SK-N-SH treated with all-trans-retinoic acid at 6 μM for 48 hours (cell line): ENCODE data around the gene UBE4B.

ENCODE experiments used
- ARNTL ChIP-seq: fragments of 450-650 bp; formaldehyde crosslinking; IDR thresholded peaks from 2 replicates; pipeline ENCODE4 v1.5.0; 2020; ENCODE audit warnings: low read depth, mild to moderate bottlenecking, moderate library complexity, borderline replicate concordance
- CSDC2 ChIP-seq: fragments of 250-450 bp; sonication (Bioruptor Pico); IDR thresholded peaks from 2 replicates; pipeline ENCODE4 v1.5.0; 2020; ENCODE audit warnings: mild to moderate bottlenecking, moderate library complexity
- ESRRG ChIP-seq: fragments of 250-450 bp; sonication (Bioruptor Pico); IDR thresholded peaks from 2 replicates; pipeline ENCODE4 v1.6.1; 2021; ENCODE audit warnings: mild to moderate bottlenecking
- GLIS3 ChIP-seq: fragments of 250-450 bp; sonication (Bioruptor Pico); IDR thresholded peaks from 2 replicates; pipeline ENCODE4 v1.5.0; 2020; ENCODE audit warnings: mild to moderate bottlenecking, moderate library complexity
- ISL1 ChIP-seq: fragments of 250-450 bp; sonication (Bioruptor Pico); IDR thresholded peaks from 2 replicates; pipeline ENCODE4 v2.1.2; 2022; ENCODE audit warnings: mild to moderate bottlenecking, moderate library complexity
- OSR1 ChIP-seq: fragments of 250-450 bp; sonication (Bioruptor Pico); IDR thresholded peaks from 2 replicates; pipeline ENCODE4 v1.8.0; 2022; ENCODE audit warnings: moderate library complexity, mild to moderate bottlenecking, inconsistent platforms
- PPARA ChIP-seq: fragments of 250-450 bp; sonication (Bioruptor Pico); IDR thresholded peaks from 2 replicates; pipeline ENCODE4 v1.5.0; 2020; ENCODE audit warnings: mild to moderate bottlenecking, borderline replicate concordance
- SNAI2 ChIP-seq: fragments of 250-450 bp; sonication (Bioruptor Pico); IDR thresholded peaks from 2 replicates; pipeline ENCODE4 v1.5.0; 2020; ENCODE audit warnings: mild to moderate bottlenecking, moderate library complexity
- TCF4 ChIP-seq: fragments of 250-450 bp; sonication (Bioruptor Pico); IDR thresholded peaks from 2 replicates; pipeline ENCODE4 v1.8.0; 2021; ENCODE audit warnings: mild to moderate bottlenecking, moderate library complexity, borderline replicate concordance
- ZFP30 ChIP-seq: fragments of 450-650 bp; formaldehyde crosslinking; IDR thresholded peaks from 2 replicates; pipeline ENCODE4 v1.5.0; 2022; ENCODE audit warnings: mild to moderate bottlenecking, moderate library complexity
- ZNF70 ChIP-seq: fragments of 450-650 bp; formaldehyde crosslinking; IDR thresholded peaks from 2 replicates; pipeline ENCODE4 v1.5.0; 2020; ENCODE audit warnings: mild to moderate bottlenecking, moderate library complexity
- ZNF8 ChIP-seq: fragments of 450-650 bp; formaldehyde crosslinking; IDR thresholded peaks from 2 replicates; pipeline ENCODE4 v1.5.0; 2020; ENCODE audit warnings: mild to moderate bottlenecking, moderate library complexity
- TF ChIP-seq, protein P1 (sequence below): fragments of 250-450 bp; sonication (Bioruptor Pico); IDR thresholded peaks from 2 replicates; pipeline ENCODE4 v1.8.0; 2020; ENCODE audit warnings: mild to moderate bottlenecking, moderate library complexity, borderline replicate concordance
- TF ChIP-seq, protein P2 (sequence below): fragments of 250-450 bp; sonication (Bioruptor Pico); IDR thresholded peaks from 2 replicates; pipeline ENCODE4 v1.5.1; 2020; ENCODE audit warnings: low read depth, mild to moderate bottlenecking, moderate library complexity

DNA sequence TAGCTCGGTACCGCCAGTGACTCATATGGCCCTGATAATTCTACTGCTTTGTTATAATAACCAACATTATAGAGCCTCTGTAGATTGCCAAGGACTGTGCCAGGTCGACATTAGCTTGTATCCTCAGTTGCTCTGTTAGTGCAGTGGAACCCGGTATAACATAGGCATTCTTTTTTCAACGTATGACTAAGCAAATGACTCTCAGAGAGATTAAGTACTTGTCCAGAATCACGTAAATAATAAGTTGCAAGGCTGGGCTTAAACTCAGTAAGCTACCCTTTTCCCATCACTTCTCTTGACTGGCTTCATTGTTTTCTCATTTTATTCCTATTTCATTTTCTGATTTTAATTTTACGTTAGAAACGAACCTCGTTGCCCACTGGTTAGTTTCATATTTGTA lies 85.1 kb downstream of the UBE4B start:
- TF ChIP-seq ARNTL (CRISPR knock-in tag), result no peak
- TF ChIP-seq ISL1 (CRISPR knock-in tag), result no peak
- TF ChIP-seq CSDC2 (CRISPR knock-in tag), result no peak
- TF ChIP-seq SNAI2 (CRISPR knock-in tag), result no peak
- TF ChIP-seq ESRRG, result no peak
- TF ChIP-seq, protein P1, sequence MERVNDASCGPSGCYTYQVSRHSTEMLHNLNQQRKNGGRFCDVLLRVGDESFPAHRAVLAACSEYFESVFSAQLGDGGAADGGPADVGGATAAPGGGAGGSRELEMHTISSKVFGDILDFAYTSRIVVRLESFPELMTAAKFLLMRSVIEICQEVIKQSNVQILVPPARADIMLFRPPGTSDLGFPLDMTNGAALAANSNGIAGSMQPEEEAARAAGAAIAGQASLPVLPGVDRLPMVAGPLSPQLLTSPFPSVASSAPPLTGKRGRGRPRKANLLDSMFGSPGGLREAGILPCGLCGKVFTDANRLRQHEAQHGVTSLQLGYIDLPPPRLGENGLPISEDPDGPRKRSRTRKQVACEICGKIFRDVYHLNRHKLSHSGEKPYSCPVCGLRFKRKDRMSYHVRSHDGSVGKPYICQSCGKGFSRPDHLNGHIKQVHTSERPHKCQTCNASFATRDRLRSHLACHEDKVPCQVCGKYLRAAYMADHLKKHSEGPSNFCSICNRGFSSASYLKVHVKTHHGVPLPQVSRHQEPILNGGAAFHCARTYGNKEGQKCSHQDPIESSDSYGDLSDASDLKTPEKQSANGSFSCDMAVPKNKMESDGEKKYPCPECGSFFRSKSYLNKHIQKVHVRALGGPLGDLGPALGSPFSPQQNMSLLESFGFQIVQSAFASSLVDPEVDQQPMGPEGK (CRISPR knock-in tag), result no peak
- no peak for TF ChIP-seq GLIS3 (CRISPR knock-in tag)
- no peak for TF ChIP-seq ZFP30 (CRISPR knock-in tag)
- TF ChIP-seq OSR1, result no peak
- no peak for TF ChIP-seq TCF4 (CRISPR knock-in tag)
- TF ChIP-seq, protein P2, sequence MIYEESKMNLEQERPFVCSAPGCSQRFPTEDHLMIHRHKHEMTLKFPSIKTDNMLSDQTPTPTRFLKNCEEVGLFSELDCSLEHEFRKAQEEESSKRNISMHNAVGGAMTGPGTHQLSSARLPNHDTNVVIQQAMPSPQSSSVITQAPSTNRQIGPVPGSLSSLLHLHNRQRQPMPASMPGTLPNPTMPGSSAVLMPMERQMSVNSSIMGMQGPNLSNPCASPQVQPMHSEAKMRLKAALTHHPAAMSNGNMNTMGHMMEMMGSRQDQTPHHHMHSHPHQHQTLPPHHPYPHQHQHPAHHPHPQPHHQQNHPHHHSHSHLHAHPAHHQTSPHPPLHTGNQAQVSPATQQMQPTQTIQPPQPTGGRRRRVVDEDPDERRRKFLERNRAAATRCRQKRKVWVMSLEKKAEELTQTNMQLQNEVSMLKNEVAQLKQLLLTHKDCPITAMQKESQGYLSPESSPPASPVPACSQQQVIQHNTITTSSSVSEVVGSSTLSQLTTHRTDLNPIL (CRISPR knock-in tag), result no peak
- no peak for TF ChIP-seq ZNF70 (CRISPR knock-in tag)
- no peak for TF ChIP-seq PPARA (CRISPR knock-in tag)
- TF ChIP-seq ZNF8 (CRISPR knock-in tag), result no peak
